ENCODE measurements around the gene CASP4. TPM values are rescaled to one million over a fixed set of nuclear protein-coding genes. Genes with fewer than 3 reads are reported as not detected.

The CASP4 gene
- total RNA-seq, 1 experiment from 2014 or later: 42.0 TPM

- H3K27ac Mint-ChIP-seq (ENCODE audit: unreplicated experiment): no peak overlapping the region
- POLR2A ChIA-PET: no interaction called here
- H3K36me3 Mint-ChIP-seq (ENCODE audit: insufficient read depth, unreplicated experiment): no peaks in the 10 kb centered on the region
- TF ChIP-seq CTCF (IDR thresholded peaks at IDR 0.05; ENCODE audit: insufficient read depth in 1 of 2, low read depth in 1 of 2, low read length in 1 of 2, severe bottlenecking in 1 of 2, unreplicated experiment in 1 of 2): no peak
- H3K27me3 Mint-ChIP-seq (ENCODE audit: insufficient read depth, unreplicated experiment): peaks cover 2% of the 10 kb centered on the region
- CTCF ChIA-PET: no interaction called here
- no peak for DNase-seq
- no peak overlapping the region for H3K4me3 Mint-ChIP-seq (ENCODE audit: unreplicated experiment)
- H3K4me1 Mint-ChIP-seq (ENCODE audit: low read depth, unreplicated experiment): no peaks in the 10 kb centered on the region
- Histone ChIP-seq H3K27me3 (replicated peaks; ENCODE audit: control insufficient read depth, insufficient read depth, low read length) (no peaks in the 10 kb centered on the region), H3K4me3 (ENCODE audit: low read depth, low read length) (no peak overlapping the region), H3K9me3 (no peaks in the 10 kb centered on the region), H3K4me1 (no peaks in the 10 kb centered on the region), H3K36me3 (ENCODE audit: control insufficient read depth, insufficient read depth, low read length) (no peaks in the 10 kb centered on the region)
- no peaks in the 10 kb centered on the region for H3K9me3 Mint-ChIP-seq (ENCODE audit: unreplicated experiment)
- intact Hi-C loops (cut with micrococcal nuclease; ENCODE audit: unreplicated experiment): no loop called here
- BruUV-seq (replicated peaks): no TSS peak
Measured at GRCh38 chr11:104912102-104912501, 56.3 kb downstream of the CASP4 start.

GRCh38 chr11:104908186-104908531 lies 60.2 kb downstream of the CASP4 start:
- ChIA-PET CTCF (no interaction called here), POLR2A (no interaction called here)
- Histone ChIP-seq H3K36me3 (ENCODE audit: control insufficient read depth, insufficient read depth, low read length) (no peaks in the 10 kb centered on the region), H3K27me3 (replicated peaks; ENCODE audit: control insufficient read depth, insufficient read depth, low read length) (no peaks in the 10 kb centered on the region), H3K4me1 (no peaks in the 10 kb centered on the region), H3K4me3 (ENCODE audit: low read depth, low read length) (no peak overlapping the region), H3K9me3 (no peaks in the 10 kb centered on the region)
- H3K9me3 Mint-ChIP-seq (ENCODE audit: unreplicated experiment): no peaks in the 10 kb centered on the region
- no peak for DNase-seq
- no peaks in the 10 kb centered on the region for H3K4me1 Mint-ChIP-seq (ENCODE audit: low read depth, unreplicated experiment)
- intact Hi-C loops (cut with micrococcal nuclease; ENCODE audit: unreplicated experiment): loop anchor here (10.0 kb wide), 1 partner anchor 957 kb away; no protein-coding TSS in a partner anchor
- H3K36me3 Mint-ChIP-seq (ENCODE audit: insufficient read depth, unreplicated experiment): no peaks in the 10 kb centered on the region
- no peak overlapping the region for H3K27ac Mint-ChIP-seq (ENCODE audit: unreplicated experiment)
- no peak for TF ChIP-seq CTCF (IDR thresholded peaks at IDR 0.05; ENCODE audit: insufficient read depth in 1 of 2, low read depth in 1 of 2, low read length in 1 of 2, severe bottlenecking in 1 of 2, unreplicated experiment in 1 of 2)
- BruUV-seq (replicated peaks): no TSS peak
- H3K4me3 Mint-ChIP-seq (ENCODE audit: unreplicated experiment): no peak overlapping the region
- no peaks in the 10 kb centered on the region for H3K27me3 Mint-ChIP-seq (ENCODE audit: insufficient read depth, unreplicated experiment)

- POLR2A ChIA-PET: no interaction called here
- DNase-seq: no peak
Measured at GRCh38 chr11:104907521-104908185, 60.7 kb downstream of the CASP4 start.

More at GRCh38 chr11:104907521-104908185, 60.7 kb downstream of the CASP4 start:
- no peaks in the 10 kb centered on the region for H3K9me3 ChIP-seq
- Mint-ChIP-seq H3K9me3 (ENCODE audit: unreplicated experiment) (no peaks in the 10 kb centered on the region), H3K4me1 (ENCODE audit: low read depth, unreplicated experiment) (no peaks in the 10 kb centered on the region), H3K27me3 (ENCODE audit: insufficient read depth, unreplicated experiment) (no peaks in the 10 kb centered on the region), H3K4me3 (ENCODE audit: unreplicated experiment) (no peak overlapping the region), H3K27ac (ENCODE audit: unreplicated experiment) (no peak overlapping the region), H3K36me3 (ENCODE audit: insufficient read depth, unreplicated experiment) (no peaks in the 10 kb centered on the region)
- CTCF ChIA-PET: no interaction called here
- no peaks in the 10 kb centered on the region for H3K27me3 ChIP-seq (replicated peaks; ENCODE audit: control insufficient read depth, insufficient read depth, low read length)
- no TSS peak for BruUV-seq (replicated peaks)
- no peak overlapping the region for H3K4me3 ChIP-seq (ENCODE audit: low read depth, low read length)
- no peak for TF ChIP-seq CTCF (IDR thresholded peaks at IDR 0.05; ENCODE audit: insufficient read depth in 1 of 2, low read depth in 1 of 2, low read length in 1 of 2, severe bottlenecking in 1 of 2, unreplicated experiment in 1 of 2)
- H3K4me1 ChIP-seq: no peaks in the 10 kb centered on the region
- H3K36me3 ChIP-seq (ENCODE audit: control insufficient read depth, insufficient read depth, low read length): no peaks in the 10 kb centered on the region
- intact Hi-C loops (cut with micrococcal nuclease; ENCODE audit: unreplicated experiment): loop anchor here (10.0 kb wide), 1 partner anchor 957 kb away; no protein-coding TSS in a partner anchor

Measured in Caco-2 (cell line).